ENCODE results near the gene CFL1.

DNA sequence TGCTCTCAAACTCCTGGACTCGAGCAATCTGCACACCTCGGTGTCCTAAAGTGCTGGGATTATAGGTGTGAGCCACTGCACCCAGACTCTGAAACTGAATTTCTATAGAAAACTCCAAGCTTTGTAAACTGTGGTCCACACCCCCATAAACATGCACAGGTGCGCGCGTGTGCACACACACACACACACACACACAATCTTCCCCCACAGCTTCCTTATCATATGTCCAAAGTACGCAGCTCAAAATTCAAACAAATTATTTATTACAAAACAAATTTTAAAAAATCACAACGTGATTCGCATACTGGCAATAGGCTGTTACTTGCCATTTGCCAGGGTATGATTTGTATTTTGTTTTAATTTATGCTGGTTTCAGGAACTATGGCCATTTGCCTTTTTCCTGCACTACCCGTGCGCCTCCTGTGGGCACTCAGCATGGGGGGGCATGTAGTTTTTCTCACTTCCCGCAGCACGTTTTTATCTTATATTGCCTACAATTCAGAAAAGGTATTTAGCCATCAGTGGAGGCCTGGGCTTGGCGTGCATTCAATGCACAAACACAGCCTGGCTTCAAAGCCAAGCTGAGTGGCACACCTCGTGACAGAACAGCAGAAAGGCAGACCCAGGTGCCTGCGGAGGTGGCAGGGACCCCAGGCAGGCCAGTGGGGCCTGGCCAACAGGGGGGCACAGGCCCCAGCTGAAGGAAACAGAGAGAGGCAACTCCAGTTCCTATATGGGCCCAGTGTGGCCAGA, 35.0 kb downstream of the CFL1 start:
- TF ChIP-seq CTCF (IDR thresholded peaks at IDR 0.05): no peak
- no peak for TF ChIP-seq IRF3 (IDR thresholded peaks at IDR 0.05; ENCODE audit: low read depth, low read length)
- no peak for TF ChIP-seq EP300 (IDR thresholded peaks at IDR 0.05; ENCODE audit: borderline replicate concordance in 1 of 2, low read depth in 1 of 2, low read length in 1 of 2)
- no peak for TF ChIP-seq POLR2AphosphoS5 (IDR thresholded peaks at IDR 0.05; ENCODE audit: low read depth, low read length)
- TF ChIP-seq EZH2phosphoT487 (IDR thresholded peaks at IDR 0.05; ENCODE audit: borderline replicate concordance, low read depth): no peak
- TF ChIP-seq PBX3 (IDR thresholded peaks at IDR 0.05): no peak

All from SK-N-SH (cell line).